ENCODE measurements around the gene STARD13.

The STARD13 gene

GRCh38 chr13:33232883-33233282, 52.7 kb downstream of the STARD13 start:
- no peak for FAIRE-seq

GRCh38 chr13:33231339-33231738, 54.2 kb downstream of the STARD13 start:
- FAIRE-seq (no peak), DNase-seq (ENCODE audit: insufficient read length, low spot score) (no peak)

More at GRCh38 chr13:33232883-33233282, 52.7 kb downstream of the STARD13 start:
- no peak for DNase-seq (ENCODE audit: insufficient read length, low spot score)

DNA sequence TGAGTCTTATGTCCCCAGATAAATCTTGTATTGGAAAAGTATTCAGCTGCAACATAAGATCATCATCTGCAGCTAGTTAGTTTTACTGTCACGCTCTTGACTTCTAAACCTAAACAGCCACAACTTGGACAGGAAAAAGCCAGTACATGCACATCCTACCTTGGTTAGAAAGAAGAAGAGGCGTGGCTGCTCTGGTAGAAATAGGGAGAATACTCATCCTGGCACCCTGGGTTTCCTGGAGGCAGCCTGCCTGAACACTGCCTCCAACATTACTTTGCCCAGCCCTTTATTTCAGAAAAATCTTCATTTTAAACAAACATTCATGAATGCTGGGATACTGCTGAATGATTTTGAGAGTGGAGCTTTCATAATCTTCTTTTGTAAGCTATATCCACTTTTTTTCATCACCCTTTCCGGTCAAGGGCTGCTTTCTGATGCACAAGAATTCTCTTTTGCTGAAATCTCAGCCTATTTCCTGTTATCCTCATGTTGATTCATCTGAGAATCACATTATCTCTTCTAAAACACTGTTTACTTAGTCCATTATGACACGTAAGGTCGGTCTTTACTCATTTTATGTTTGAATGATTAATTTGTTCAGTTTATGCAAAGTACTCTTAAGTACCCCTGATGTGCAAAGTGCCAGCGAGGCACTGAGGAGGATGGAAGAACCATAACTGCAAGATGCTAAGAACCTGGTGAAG, 55.2 kb downstream of the STARD13 start:
- DNase-seq (ENCODE audit: insufficient read length, low spot score), result no peak
- no peak for FAIRE-seq

DNA sequence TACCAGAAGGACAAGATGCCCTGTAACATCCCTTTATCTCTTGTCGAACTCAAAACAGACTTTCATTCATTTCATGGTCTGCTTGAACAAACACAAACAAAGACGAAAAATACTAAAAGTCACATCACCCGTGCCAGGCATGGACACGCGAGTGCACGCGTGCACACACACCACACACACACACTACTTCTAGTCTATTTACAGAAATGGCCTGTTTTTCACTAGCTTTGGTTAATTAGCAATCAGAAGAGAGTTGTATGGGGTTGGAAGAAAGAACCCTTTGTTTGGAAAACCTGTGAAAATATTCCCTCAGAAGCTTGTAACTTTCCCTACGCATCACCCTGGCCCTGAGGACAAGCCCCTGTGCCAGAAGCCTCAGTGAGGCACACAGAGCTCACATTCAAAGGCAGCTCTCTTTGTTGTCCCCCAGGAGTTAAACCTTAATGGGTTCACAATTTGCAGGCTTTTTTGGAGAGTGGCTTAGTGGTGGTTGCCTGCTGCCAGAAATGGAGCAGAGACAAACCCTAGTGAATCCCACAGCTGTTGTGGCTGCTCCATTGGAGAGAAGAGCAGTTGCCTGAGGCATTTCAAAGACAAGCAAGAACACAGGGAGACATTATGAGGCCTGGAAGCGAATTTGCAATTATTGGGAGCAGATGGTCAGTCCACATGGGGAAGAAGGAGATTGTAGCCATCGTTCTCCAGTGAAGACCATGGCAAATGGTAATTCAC, 55.9 kb downstream of the STARD13 start:
- FAIRE-seq, result no peak
- DNase-seq (ENCODE audit: insufficient read length, low spot score), result no peak

- DNase-seq (ENCODE audit: insufficient read length, low spot score) (peak; percentile 21), FAIRE-seq (peak; percentile 59)
These were observed 56.7 kb downstream of the STARD13 start for GRCh38 chr13:33228648-33229445.

- FAIRE-seq (no peak), DNase-seq (ENCODE audit: insufficient read length, low spot score) (no peak)
These were observed 57.5 kb downstream of the STARD13 start for GRCh38 chr13:33227927-33228647.

- FAIRE-seq, result no peak
- DNase-seq (ENCODE audit: insufficient read length, low spot score), result no peak
These were observed 60.9 kb downstream of the STARD13 start for GRCh38 chr13:33224686-33225085.

GRCh38 chr13:33224191-33224590, 61.4 kb downstream of the STARD13 start:
- DNase-seq (ENCODE audit: insufficient read length, low spot score), result no peak
- no peak for FAIRE-seq

- no peak for FAIRE-seq
These were observed 65.6 kb downstream of the STARD13 start for GRCh38 chr13:33219926-33220325.

GRCh38 chr13:33218426-33218825, 67.1 kb downstream of the STARD13 start:
- no peak for FAIRE-seq
- DNase-seq (ENCODE audit: insufficient read length, low spot score), result no peak

More at GRCh38 chr13:33219926-33220325, 65.6 kb downstream of the STARD13 start:
- no peak for DNase-seq (ENCODE audit: insufficient read length, low spot score)

- FAIRE-seq (no peak), DNase-seq (ENCODE audit: insufficient read length, low spot score) (no peak)
These were observed 67.5 kb downstream of the STARD13 start for GRCh38 chr13:33218020-33218419.

- FAIRE-seq, result no peak
- no peak for DNase-seq (ENCODE audit: insufficient read length, low spot score)
These were observed 68.3 kb downstream of the STARD13 start for GRCh38 chr13:33217256-33217655.

DNA sequence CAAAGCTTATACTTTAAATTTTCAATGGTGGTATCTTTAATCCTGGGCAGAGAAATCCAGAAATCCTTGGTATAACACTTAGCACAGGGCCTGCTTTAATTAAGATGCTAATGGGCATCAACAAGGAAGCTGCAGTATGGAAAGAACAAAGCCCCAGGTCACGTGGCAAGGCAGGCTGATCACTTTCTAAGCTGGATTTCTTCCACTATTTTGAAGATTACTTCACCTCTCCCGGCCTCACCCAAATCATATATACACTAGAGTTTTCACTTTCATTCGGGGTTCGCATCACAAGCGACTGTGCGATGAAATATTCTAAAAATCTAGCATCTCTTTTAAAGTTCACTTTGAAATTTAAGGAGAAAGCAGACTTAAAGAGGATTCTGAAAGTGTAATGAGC, 71.8 kb downstream of the STARD13 start:
- FAIRE-seq, result no peak

DNA sequence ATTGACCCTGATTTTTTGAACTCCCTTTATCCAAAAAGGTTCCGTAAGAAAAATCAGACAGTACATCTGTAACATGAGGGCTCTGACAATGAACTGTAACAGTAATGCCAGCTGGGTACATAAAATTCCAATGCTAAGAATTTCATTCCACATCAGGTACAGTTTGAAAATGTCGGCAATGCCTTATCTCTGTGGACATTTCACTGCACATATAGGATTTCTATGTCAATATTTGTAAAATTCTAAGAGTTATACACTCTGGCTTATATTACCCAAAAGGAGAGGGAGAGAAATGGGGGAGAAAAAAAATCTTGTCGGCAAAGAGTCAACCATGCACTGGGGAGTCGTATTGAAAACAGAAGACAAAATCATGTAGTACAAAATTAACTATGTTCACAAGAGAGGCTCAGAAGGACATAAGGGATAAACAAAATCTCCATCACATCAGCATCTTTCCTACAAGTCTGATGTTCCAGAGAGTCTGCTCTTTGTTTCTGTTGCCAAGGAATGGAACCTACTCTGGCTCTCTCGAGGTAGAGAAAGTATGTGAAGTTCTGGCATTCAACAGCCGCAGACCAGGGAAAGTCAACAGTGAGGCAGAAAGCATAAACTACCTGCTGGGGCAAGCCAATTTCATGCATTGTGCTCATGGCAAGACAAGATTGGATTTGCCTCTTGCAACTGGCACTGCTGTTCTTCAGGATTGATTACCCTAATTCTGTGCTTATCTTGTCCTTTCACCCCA, 72.4 kb downstream of the STARD13 start:
- DNase-seq (ENCODE audit: insufficient read length, low spot score), result no peak
- no peak for FAIRE-seq

More for the DNA sequence above, 71.8 kb downstream of the STARD13 start:
- DNase-seq (ENCODE audit: insufficient read length, low spot score), result no peak

GRCh38 chr13:33212396-33212795, 73.2 kb downstream of the STARD13 start:
- FAIRE-seq, result no peak

DNA sequence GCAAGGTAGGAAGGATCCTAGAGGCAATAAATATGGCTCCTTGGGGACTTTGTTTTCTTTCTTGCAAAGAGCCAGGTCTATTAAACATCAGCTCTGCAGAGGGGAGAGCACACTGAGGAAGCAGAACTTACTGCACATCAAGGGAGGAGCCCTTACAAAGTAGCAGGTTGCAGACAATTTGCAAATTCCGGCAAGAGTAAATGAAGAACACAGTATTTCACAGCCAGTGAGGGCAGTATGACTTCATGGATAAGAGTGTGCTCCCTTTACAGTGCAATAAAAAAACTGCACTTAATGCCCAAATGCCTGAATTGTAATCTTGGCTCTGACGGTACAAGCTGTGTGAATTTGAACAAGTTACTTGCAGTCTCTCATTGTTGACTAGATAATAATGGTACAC, 75.5 kb downstream of the STARD13 start:
- DNase-seq (ENCODE audit: insufficient read length, low spot score), result no peak
- no peak for FAIRE-seq

More at GRCh38 chr13:33212396-33212795, 73.2 kb downstream of the STARD13 start:
- DNase-seq (ENCODE audit: insufficient read length, low spot score), result no peak

DNA sequence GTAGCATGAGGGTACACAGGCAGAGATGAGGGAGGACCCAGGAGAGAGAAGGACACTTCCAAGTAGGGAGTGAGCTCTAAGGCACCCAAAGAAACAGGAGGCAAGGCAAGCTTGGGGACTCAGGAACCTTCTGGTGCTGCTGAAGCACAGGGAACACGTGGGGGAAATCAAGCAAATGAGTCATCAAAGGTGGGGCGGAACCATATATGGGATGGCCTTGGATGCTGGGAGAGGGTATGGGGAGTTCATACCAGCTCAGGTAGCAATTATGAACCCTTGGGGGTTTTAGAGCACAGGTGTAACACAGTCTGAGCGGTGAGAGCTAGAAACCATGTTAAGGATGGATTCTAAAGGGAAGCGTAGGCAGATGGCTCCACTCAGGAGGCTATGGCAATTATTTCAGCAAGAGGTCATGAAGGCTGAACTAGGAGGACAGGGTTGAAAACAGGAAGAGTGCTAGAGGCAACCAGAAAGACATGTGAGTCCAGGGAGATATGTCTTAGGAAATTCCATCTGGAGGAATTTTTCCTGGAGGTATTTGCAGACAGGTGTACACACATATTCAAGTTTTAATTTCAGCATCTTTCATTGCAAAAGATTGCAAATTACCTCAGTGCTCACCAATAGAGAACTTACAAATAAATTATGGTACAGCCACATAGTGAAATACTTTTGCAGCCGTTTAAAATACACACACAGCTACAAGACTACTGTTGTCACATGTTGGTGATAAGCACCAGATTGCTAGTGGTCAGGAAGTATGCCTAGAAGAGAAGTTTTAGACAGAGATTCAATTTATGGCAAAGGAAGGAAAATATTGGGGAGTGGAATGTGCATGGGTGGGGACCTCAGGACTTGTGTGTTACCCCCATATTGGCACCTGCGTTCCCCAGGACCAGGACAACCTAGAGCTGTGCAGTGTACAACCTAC, 77.0 kb downstream of the STARD13 start:
- DNase-seq (ENCODE audit: insufficient read length, low spot score) (no peak), FAIRE-seq (no peak)

DNA sequence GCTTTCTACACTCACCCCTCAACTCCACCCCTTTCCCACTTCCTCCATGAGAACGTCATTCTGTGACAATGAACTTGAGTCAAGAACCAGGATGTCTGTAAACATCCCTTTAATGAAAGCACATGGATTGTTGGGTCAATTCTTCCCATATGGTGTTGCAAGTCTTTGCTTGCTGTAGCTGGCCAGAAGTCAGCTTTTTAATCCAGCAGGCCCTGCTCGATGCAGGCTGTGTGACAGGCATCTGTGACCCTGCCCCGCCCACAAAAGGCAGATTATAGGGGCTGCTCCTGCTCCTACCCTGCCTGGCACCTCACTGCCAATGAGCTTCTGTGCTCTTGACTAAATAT, 78.0 kb downstream of the STARD13 start:
- DNase-seq (ENCODE audit: insufficient read length, low spot score), result no peak

More for the DNA sequence above, 78.0 kb downstream of the STARD13 start:
- no peak for FAIRE-seq

Data from GM19239 (cell line).